Natural killer cell treated with Interleukin-12 subunit alpha and Interleukin-12 subunit beta and Interleukin-15 and Interleukin-18, amount 100 ng/mL, for 72 hours (primary cell): ENCODE results near the gene TMEM170A. TPM values are rescaled to one million over a fixed set of nuclear protein-coding genes. Genes with fewer than 3 reads are reported as not detected.
"Not testable (repeated sequence)": the region's sequence is repeated elsewhere in the genome, so short reads cannot be mapped to it uniquely, and the experiment has no call there.

Experiments used
- ATAC-seq, 2 donors: fragments of 150-1000 bp; cut with Tn5 transposase in 1 of 2; sonication (Bioruptor Pico), chemical (Tn5 transposase) in 1 of 2; 2 replicates each; pipeline ENCODE4 v1.10.0; 2021
- DNase-seq: peaks from one replicate; pipeline ENCODE4 v3.0.0; 2022; ENCODE audit warnings: low spot score
- H3K27ac Mint-ChIP-seq, 2 donors: 1 replicate in 1 of 2; 2 replicates in 1 of 2; pipeline ENCODE4 v1.8.0; 2022; ENCODE audit warnings: mixed read lengths in 2 of 2, mild to moderate bottlenecking in 1 of 2, moderate library complexity in 1 of 2
- H3K27me3 Mint-ChIP-seq, 2 donors: 1 replicate in 1 of 2; 2 replicates in 1 of 2; pipeline ENCODE4 v1.8.0; 2022; ENCODE audit warnings: mixed read lengths in 2 of 2
- H3K36me3 Mint-ChIP-seq: one replicate; pipeline ENCODE4 v1.8.0; 2022; ENCODE audit warnings: mixed read lengths
- H3K4me1 Mint-ChIP-seq, 2 donors: 1 replicate in 1 of 2; 2 replicates in 1 of 2; pipeline ENCODE4 v1.8.0; 2022; ENCODE audit warnings: low read depth in 2 of 2, mixed read lengths in 2 of 2, mild to moderate bottlenecking in 1 of 2
- H3K4me3 Mint-ChIP-seq: one replicate; pipeline ENCODE4 v1.8.0; 2022; ENCODE audit warnings: mixed read lengths
- H3K9me3 Mint-ChIP-seq: 2 replicates; pipeline ENCODE4 v1.8.0; 2022; ENCODE audit warnings: mixed read lengths
- total RNA-seq, 2 donors: library from RNA; stranded (reverse); gene quantifications; one replicate each; pipeline ENCODE4 v1.2.3, GENCODE V29; 2022

Gene TMEM170A
- total RNA-seq, 2 donors from 2014 or later: 38.3 to 48.4 TPM

GRCh38 chr16:75455677-75456076 lies 8.8 kb downstream of the TMEM170A start:
- no peak overlapping the region for H3K27ac Mint-ChIP-seq
- H3K36me3 Mint-ChIP-seq: no peaks in the 10 kb centered on the region
- H3K4me1 Mint-ChIP-seq: peaks cover 26 to 43% of the 10 kb centered on the region in 2 donors
- no peaks in the 10 kb centered on the region for H3K27me3 Mint-ChIP-seq
- H3K9me3 Mint-ChIP-seq: no peaks in the 10 kb centered on the region
- no peak overlapping the region for H3K4me3 Mint-ChIP-seq
- ATAC-seq: no peak
- no peak for DNase-seq

- no peak overlapping the region for H3K27ac Mint-ChIP-seq
- H3K9me3 Mint-ChIP-seq: no peaks in the 10 kb centered on the region
- H3K4me1 Mint-ChIP-seq: peaks cover 15 to 24% of the 10 kb centered on the region in 2 donors
- no peak overlapping the region for H3K4me3 Mint-ChIP-seq
- DNase-seq: no peak
- ATAC-seq: no peak
- H3K36me3 Mint-ChIP-seq: no peaks in the 10 kb centered on the region
- H3K27me3 Mint-ChIP-seq: no peaks in the 10 kb centered on the region
Measured at GRCh38 chr16:75452464-75453190, 11.9 kb downstream of the TMEM170A start.

GRCh38 chr16:75446416-75446815 lies 18.1 kb downstream of the TMEM170A start:
- Mint-ChIP-seq H3K4me3 (no peak overlapping the region), H3K4me1 (peaks cover 0 to under 1% of the 10 kb centered on the region in 2 donors), H3K27me3 (no peaks in the 10 kb centered on the region), H3K9me3 (no peaks in the 10 kb centered on the region), H3K27ac (no peak overlapping the region), H3K36me3 (no peaks in the 10 kb centered on the region)
- DNase-seq (no peak), ATAC-seq (no peak)

- Mint-ChIP-seq H3K4me1 (no peaks in the 10 kb centered on the region), H3K27me3 (no peaks in the 10 kb centered on the region), H3K4me3 (no peak overlapping the region), H3K27ac (no peak overlapping the region), H3K36me3 (no peaks in the 10 kb centered on the region), H3K9me3 (no peaks in the 10 kb centered on the region)
- ATAC-seq: no peak
- no peak for DNase-seq
Measured at GRCh38 chr16:75445298-75445697, 19.2 kb downstream of the TMEM170A start.

- ATAC-seq (no peak), DNase-seq (no peak)
- H3K27ac Mint-ChIP-seq: no peak overlapping the region
- no peak overlapping the region for H3K4me3 Mint-ChIP-seq
- no peaks in the 10 kb centered on the region for H3K36me3 Mint-ChIP-seq
- H3K4me1 Mint-ChIP-seq: peaks cover 0 to 3% of the 10 kb centered on the region in 2 donors
- no peaks in the 10 kb centered on the region for H3K27me3 Mint-ChIP-seq
- no peaks in the 10 kb centered on the region for H3K9me3 Mint-ChIP-seq
Measured at GRCh38 chr16:75443298-75443697, 21.2 kb downstream of the TMEM170A start.

GRCh38 chr16:75433732-75434413 lies 30.6 kb downstream of the TMEM170A start:
- ATAC-seq: peak; percentile 76 to 81
- peak; percentile 74 for DNase-seq
- no peaks in the 10 kb centered on the region for H3K27me3 Mint-ChIP-seq
- H3K4me1 Mint-ChIP-seq: peaks cover 18 to 23% of the 10 kb centered on the region in 2 donors
- peak overlapping the region; percentile 88 to 94 for H3K27ac Mint-ChIP-seq
- H3K36me3 Mint-ChIP-seq: peaks cover 5% of the 10 kb centered on the region
- H3K4me3 Mint-ChIP-seq: peak overlapping the region; percentile 95
- no peaks in the 10 kb centered on the region for H3K9me3 Mint-ChIP-seq

- peaks cover 5% of the 10 kb centered on the region for H3K36me3 Mint-ChIP-seq
- no peaks in the 10 kb centered on the region for H3K27me3 Mint-ChIP-seq
- H3K4me1 Mint-ChIP-seq: peaks cover 18 to 23% of the 10 kb centered on the region in 2 donors
- H3K27ac Mint-ChIP-seq: peak within 1 kb of the TSS; percentile 88 to 94
- H3K9me3 Mint-ChIP-seq: no peaks in the 10 kb centered on the region
- peak within 1 kb of the TSS; percentile 95 for H3K4me3 Mint-ChIP-seq
- ATAC-seq: peak; percentile 98
- DNase-seq: peak; percentile 95
Measured at GRCh38 chr16:75432828-75433731, 31.4 kb downstream of the TMEM170A start, which contains the start of gene CFDP1. Gene CFDP1, minus strand, starts transcription at chr16:75433503. Its CDS starts 151 bp downstream, at chr16:75433352.

GRCh38 chr16:75429621-75430403 lies 34.7 kb downstream of the TMEM170A start:
- no peaks in the 10 kb centered on the region for H3K27me3 Mint-ChIP-seq
- H3K4me1 Mint-ChIP-seq: peaks cover 22 to 28% of the 10 kb centered on the region in 2 donors
- DNase-seq (no peak), ATAC-seq (no peak)
- no peaks in the 10 kb centered on the region for H3K9me3 Mint-ChIP-seq
- H3K4me3 Mint-ChIP-seq: no peak overlapping the region
- H3K36me3 Mint-ChIP-seq: peaks cover 5% of the 10 kb centered on the region
- H3K27ac Mint-ChIP-seq: no peak overlapping the region

- H3K36me3 Mint-ChIP-seq, ATAC-seq, H3K27ac Mint-ChIP-seq, DNase-seq, H3K9me3 Mint-ChIP-seq, H3K27me3 Mint-ChIP-seq, H3K4me3 Mint-ChIP-seq: not testable (repeated sequence)
- peaks cover 12 to 13% of the 10 kb centered on the region in 2 donors for H3K4me1 Mint-ChIP-seq
Measured at GRCh38 chr16:75426524-75426923, 38.0 kb downstream of the TMEM170A start.

- peaks cover 13 to 15% of the 10 kb centered on the region in 2 donors for H3K4me1 Mint-ChIP-seq
- DNase-seq, H3K36me3 Mint-ChIP-seq, ATAC-seq, H3K9me3 Mint-ChIP-seq, H3K27me3 Mint-ChIP-seq, H3K27ac Mint-ChIP-seq, H3K4me3 Mint-ChIP-seq: not testable (repeated sequence)
Measured at GRCh38 chr16:75424105-75424762, 40.3 kb downstream of the TMEM170A start.

GRCh38 chr16:75423723-75424104 lies 40.8 kb downstream of the TMEM170A start:
- H3K9me3 Mint-ChIP-seq: no peaks in the 10 kb centered on the region
- ATAC-seq (no peak), DNase-seq (no peak)
- H3K4me1 Mint-ChIP-seq: peaks cover 13 to 15% of the 10 kb centered on the region in 2 donors
- no peaks in the 10 kb centered on the region for H3K27me3 Mint-ChIP-seq
- no peak overlapping the region for H3K4me3 Mint-ChIP-seq
- H3K36me3 Mint-ChIP-seq: no peaks in the 10 kb centered on the region
- no peak overlapping the region for H3K27ac Mint-ChIP-seq

GRCh38 chr16:75421820-75422126 lies 42.7 kb downstream of the TMEM170A start:
- DNase-seq (no peak), ATAC-seq (no peak)
- no peaks in the 10 kb centered on the region for H3K9me3 Mint-ChIP-seq
- H3K27me3 Mint-ChIP-seq: no peaks in the 10 kb centered on the region
- H3K4me3 Mint-ChIP-seq: no peak overlapping the region
- peak overlapping the region in 1 of 2 donors; percentile 65 for H3K27ac Mint-ChIP-seq
- H3K4me1 Mint-ChIP-seq: peaks cover 9 to 15% of the 10 kb centered on the region in 2 donors
- H3K36me3 Mint-ChIP-seq: no peaks in the 10 kb centered on the region
